Vagina (tissue), 1 donor: ENCODE measurements around the gene PTMS. TPM values are rescaled to one million over a fixed set of nuclear protein-coding genes. Genes with fewer than 3 reads are reported as not detected.

ENCODE experiments used
- total RNA-seq: library from RNA; depleted of rRNA; stranded (reverse); fragments of >200 nt; gene quantifications from one replicate; pipeline ENCODE4 v1.2.3, GENCODE V29; 2016

Gene PTMS
- total RNA-seq, 1 donor from 2014 or later: 132 TPM

Other genes with a start within 250 kb of the PTMS start
- 2,297 TPM for gene GAPDH, start 231.8 kb upstream of the PTMS start, total RNA-seq
- gene IFFO1, start 210.3 kb upstream of the PTMS start, total RNA-seq: 21.1 TPM
- 43.0 TPM for gene NOP2, start 198.1 kb upstream of the PTMS start, total RNA-seq
- 152 TPM for gene CHD4, start 159.0 kb upstream of the PTMS start, total RNA-seq
- 7.4 TPM for gene LPAR5, start 130.4 kb upstream of the PTMS start, total RNA-seq
- 0.74 TPM for gene ACRBP, start 118.9 kb upstream of the PTMS start, total RNA-seq
- gene ING4, start 103.2 kb upstream of the PTMS start, total RNA-seq: 45.7 TPM
- 31.9 TPM for gene ZNF384, start 77.0 kb upstream of the PTMS start, total RNA-seq
- gene PIANP, start 65.5 kb upstream of the PTMS start, total RNA-seq: 5.6 TPM
- 35.4 TPM for gene COPS7A, start 42.3 kb upstream of the PTMS start, total RNA-seq
- gene MLF2, start 13.2 kb upstream of the PTMS start, total RNA-seq: 150 TPM
- gene LAG3, start 6.2 kb downstream of the PTMS start, total RNA-seq: 10.3 TPM
- 14.2 TPM for gene CD4, start 23.2 kb downstream of the PTMS start, total RNA-seq
- gene GPR162, start 55.5 kb downstream of the PTMS start, total RNA-seq: 3.2 TPM
- gene P3H3, start 62.0 kb downstream of the PTMS start, total RNA-seq: 37.3 TPM
- gene GNB3, start 74.6 kb downstream of the PTMS start, total RNA-seq: 5.2 TPM
- gene CDCA3, start 84.9 kb downstream of the PTMS start, total RNA-seq: 8.6 TPM
- gene USP5, start 85.8 kb downstream of the PTMS start, total RNA-seq: 36.6 TPM
- 274 TPM for gene TPI1, start 101.2 kb downstream of the PTMS start, total RNA-seq
- 3.2 TPM for gene SPSB2, start 106.9 kb downstream of the PTMS start, total RNA-seq
- gene LRRC23, start 138.5 kb downstream of the PTMS start, total RNA-seq: 8.6 TPM
- gene ENO2, start 148.2 kb downstream of the PTMS start, total RNA-seq: 20.1 TPM
- 92.1 TPM for gene ATN1, start 161.6 kb downstream of the PTMS start, total RNA-seq
- not detected for gene RNU7-1, start 177.5 kb downstream of the PTMS start, total RNA-seq
- gene C12orf57, start 177.7 kb downstream of the PTMS start, total RNA-seq: 760 TPM
- 17.4 TPM for gene PTPN6, start 185.0 kb downstream of the PTMS start, total RNA-seq
- gene PHB2, start 204.3 kb downstream of the PTMS start, total RNA-seq: 199 TPM
- gene EMG1, start 204.6 kb downstream of the PTMS start, total RNA-seq: 21.9 TPM